NCI-H1105 treated with DMSO at 0.1 percent for 48 hours (cell line): ENCODE measurements around the gene FBXL5.

Source experiments
- DNase-seq: peaks from one replicate; lab custom pipeline; 2025; lab: John Stamatoyannopoulos, UW

FBXL5 gene

GRCh38 chr4:15655223-15656037 lies at the start of gene FBXL5:
TSS of gene FBXL5 (minus strand) at chr4:15655357. CDS start at chr4:15655287, 70 bp downstream.
- DNase-seq: peak; percentile 57

GRCh38 chr4:15704129-15704528 lies 49.0 kb upstream of the FBXL5 start:
- DNase-seq: no peak

GRCh38 chr4:15703439-15703838 lies 48.3 kb upstream of the FBXL5 start:
- DNase-seq: no peak

GRCh38 chr4:15702941-15703403 lies 47.8 kb upstream of the FBXL5 start, which contains the start of gene BST1:
TSS of gene BST1 (plus strand) at chr4:15703065. CDS start at chr4:15703145, 80 bp downstream.
- DNase-seq: no peak

- no peak for DNase-seq
These were observed 41.7 kb upstream of the FBXL5 start for GRCh38 chr4:15696866-15697265.

- DNase-seq: no peak
These were observed 40.6 kb upstream of the FBXL5 start for GRCh38 chr4:15695729-15696128.

GRCh38 chr4:15695240-15695699 lies 40.1 kb upstream of the FBXL5 start:
- DNase-seq: no peak

GRCh38 chr4:15694431-15694830 lies 39.3 kb upstream of the FBXL5 start:
- no peak for DNase-seq

GRCh38 chr4:15692602-15693001 lies 37.4 kb upstream of the FBXL5 start:
- DNase-seq: no peak

- DNase-seq: no peak
These were observed 36.4 kb upstream of the FBXL5 start for GRCh38 chr4:15691346-15692135.

- no peak for DNase-seq
These were observed 35.1 kb upstream of the FBXL5 start for GRCh38 chr4:15690020-15690809.

- no peak for DNase-seq
These were observed 34.4 kb upstream of the FBXL5 start for GRCh38 chr4:15689540-15689939.

GRCh38 chr4:15688051-15688450 lies 32.9 kb upstream of the FBXL5 start:
- DNase-seq: no peak

GRCh38 chr4:15684498-15684897 lies 29.3 kb upstream of the FBXL5 start:
- no peak for DNase-seq

GRCh38 chr4:15683143-15683495 lies 28.0 kb upstream of the FBXL5 start:
- no peak for DNase-seq

- no peak for DNase-seq
These were observed 27.3 kb upstream of the FBXL5 start for GRCh38 chr4:15682242-15683142.

- DNase-seq: peak; percentile 93
These were observed 26.4 kb upstream of the FBXL5 start, which contains the start of gene FAM200B for GRCh38 chr4:15681372-15682241. TSS of gene FAM200B (plus strand) at chr4:15681827. CDS start at chr4:15686978, 5,151 bp downstream.

GRCh38 chr4:15681067-15681371 lies 25.9 kb upstream of the FBXL5 start:
- no peak for DNase-seq

GRCh38 chr4:15677507-15677988 lies 22.4 kb upstream of the FBXL5 start:
- peak; percentile 12 for DNase-seq

- no peak for DNase-seq
These were observed 21.7 kb upstream of the FBXL5 start for GRCh38 chr4:15676899-15677298.
